SK-N-MC (cell line): ENCODE measurements around the gene CLMP.

Source experiments
- DNase-seq: peaks from one replicate; pipeline ENCODE4 v3.0.0-alpha.2; 2011; ENCODE audit warnings: low read depth, low spot score
- H3K27ac ChIP-seq: fragments of 200-600 bp; sonication (generic); 2 replicates; pipeline ENCODE4 v1.5.1; 2016; ENCODE audit warnings: mixed run types
- H3K36me3 ChIP-seq: fragments of 200-600 bp; sonication (generic); 2 replicates; pipeline ENCODE4 v1.6.1; 2017; ENCODE audit warnings: antibody characterized with exemption, low read length, mixed read lengths; ENCODE audit not compliant: insufficient read depth
- H3K4me3 ChIP-seq: fragments of 200-600 bp; sonication (generic); 2 replicates; pipeline ENCODE4 v1.5.1; 2016
- H3K9ac ChIP-seq: fragments of 200-600 bp; sonication (generic); 2 replicates; pipeline ENCODE4 v1.8.0; 2017; ENCODE audit warnings: mixed run types, mixed read lengths; ENCODE audit not compliant: insufficient read length
- H3K9me3 ChIP-seq: fragments of 200-600 bp; sonication (generic); 2 replicates; pipeline ENCODE4 v1.6.1; 2017; ENCODE audit warnings: low read depth, mild to moderate bottlenecking, antibody characterized with exemption, low read length, moderate library complexity, mixed read lengths
- EZH2 ChIP-seq: fragments of 200-600 bp; sonication (generic); IDR thresholded peaks from one replicate; pipeline ENCODE4 v1.6.1; 2017; ENCODE audit warnings: antibody characterized with exemption
- FOXP2 ChIP-seq: optimal IDR thresholded peaks from 2 replicates; pipeline ENCODE3; 2011; ENCODE audit warnings: mild to moderate bottlenecking, moderate library complexity; ENCODE audit not compliant: insufficient read depth; ENCODE audit errors: extremely low read length, control extremely low read depth
- POLR2AphosphoS5 ChIP-seq: IDR thresholded peaks from 2 replicates; pipeline ENCODE4 v1.6.1; 2012; ENCODE audit warnings: mild to moderate bottlenecking, low read depth, low read length, borderline replicate concordance

CLMP gene

DNA sequence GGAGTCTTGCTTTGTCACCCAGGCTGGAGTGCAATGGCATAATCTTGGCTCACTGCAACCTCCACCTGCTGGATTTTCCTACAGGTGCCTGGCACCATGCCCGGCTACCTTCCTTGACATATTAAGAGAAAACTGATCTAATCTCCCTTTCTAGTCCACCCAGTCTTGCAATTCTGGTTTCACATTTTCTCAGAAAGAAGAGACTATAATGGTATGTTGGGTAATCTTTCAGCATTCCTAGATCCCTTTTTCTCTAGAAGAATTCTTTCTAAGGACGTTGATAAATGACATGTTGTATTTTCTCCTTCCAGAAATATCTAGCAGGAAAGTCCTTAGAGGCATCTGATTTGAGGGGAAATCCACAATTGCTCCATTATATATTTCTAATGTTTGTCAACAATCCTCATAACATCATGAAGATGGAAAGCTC lies 122.7 kb downstream of the CLMP start:
- TF ChIP-seq FOXP2 (no peak), EZH2 (no peak), POLR2AphosphoS5 (no peak)
- Histone ChIP-seq H3K4me3 (no peak overlapping the region), H3K9ac (no peak overlapping the region), H3K36me3 (peaks cover 42% of the 10 kb centered on the region), H3K27ac (no peak overlapping the region), H3K9me3 (no peaks in the 10 kb centered on the region)
- DNase-seq: no peak

GRCh38 chr11:123069908-123070821 lies 124.9 kb downstream of the CLMP start:
- Histone ChIP-seq H3K9me3 (no peaks in the 10 kb centered on the region), H3K4me3 (no peak overlapping the region), H3K9ac (peak overlapping the region; percentile 38), H3K36me3 (peaks cover 33% of the 10 kb centered on the region), H3K27ac (peak overlapping the region; percentile 69)
- TF ChIP-seq POLR2AphosphoS5: no peak
- TF ChIP-seq EZH2: no peak
- TF ChIP-seq FOXP2: no peak
- DNase-seq: no peak

- H3K9me3 ChIP-seq: no peaks in the 10 kb centered on the region
- peak overlapping the region; percentile 99 for H3K27ac ChIP-seq
- peak overlapping the region; percentile 77 for H3K9ac ChIP-seq
- peak; percentile 29; the same call in 1 of the 2 replicates for TF ChIP-seq POLR2AphosphoS5
- TF ChIP-seq EZH2: no peak
- TF ChIP-seq FOXP2: no peak
- H3K36me3 ChIP-seq: peaks cover 17% of the 10 kb centered on the region
- no peak for DNase-seq
- H3K4me3 ChIP-seq: no peak overlapping the region
Measured at GRCh38 chr11:123065621-123066020, 129.4 kb downstream of the CLMP start.

DNA sequence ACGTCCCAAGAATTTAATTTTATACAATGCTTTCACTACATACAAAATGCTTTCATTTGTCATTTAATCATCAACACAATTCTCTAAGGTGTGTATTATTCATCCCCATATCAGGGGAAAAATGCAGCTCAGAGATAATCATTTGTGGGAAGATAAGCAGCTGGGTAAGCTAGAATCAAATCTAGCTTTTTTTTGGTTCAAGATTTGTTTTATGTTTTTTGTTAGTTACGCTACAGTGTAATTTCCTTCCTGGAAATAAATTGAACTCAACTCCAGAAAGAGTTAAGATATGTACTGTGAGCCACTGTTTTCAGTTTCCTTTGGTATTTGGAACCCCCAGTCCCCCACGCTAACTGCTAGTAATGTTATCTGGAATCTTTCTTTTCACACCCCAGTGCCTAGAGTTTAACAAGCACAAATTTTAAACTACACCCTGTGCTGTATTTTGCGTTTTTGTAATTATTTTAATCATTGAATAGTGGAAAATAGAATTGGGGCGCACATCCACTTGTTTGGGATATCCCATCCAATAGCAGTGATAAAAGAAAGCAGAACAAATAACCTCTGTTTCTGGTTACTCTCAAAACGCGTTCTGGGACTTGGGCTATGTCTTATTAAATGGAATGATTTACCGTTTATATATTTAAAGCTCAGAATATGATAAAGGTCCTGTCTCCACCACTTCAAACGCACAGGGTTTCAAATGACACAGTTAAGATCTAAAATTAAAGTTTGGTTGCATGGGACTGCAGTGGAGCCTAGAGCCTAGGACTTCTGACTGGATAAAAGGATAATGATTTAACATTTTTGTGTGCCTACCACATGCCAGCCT lies 131.0 kb downstream of the CLMP start:
- Histone ChIP-seq H3K27ac (peak overlapping the region; percentile 99), H3K9ac (peak overlapping the region; percentile 100), H3K4me3 (peak overlapping the region; percentile 100), H3K9me3 (no peaks in the 10 kb centered on the region), H3K36me3 (peaks cover 28% of the 10 kb centered on the region)
- DNase-seq: no peak
- TF ChIP-seq POLR2AphosphoS5: no peak; the same call in 1 of the 2 replicates
- no peak for TF ChIP-seq EZH2
- TF ChIP-seq FOXP2: no peak

- peaks cover 37% of the 10 kb centered on the region for H3K36me3 ChIP-seq
Measured at GRCh38 chr11:123062892-123063825, 131.9 kb downstream of the CLMP start.

GRCh38 chr11:123062158-123062891 lies 132.7 kb downstream of the CLMP start:
- DNase-seq: peak; percentile 93

More at GRCh38 chr11:123062892-123063825, 131.9 kb downstream of the CLMP start:
- no peak for TF ChIP-seq EZH2
- Histone ChIP-seq H3K9me3 (no peaks in the 10 kb centered on the region), H3K4me3 (peak overlapping the region; percentile 100), H3K27ac (peak overlapping the region; percentile 99), H3K9ac (peak overlapping the region; percentile 100)
- DNase-seq: no peak

More at GRCh38 chr11:123062158-123062891, 132.7 kb downstream of the CLMP start:
- Histone ChIP-seq H3K27ac (peak overlapping the region; percentile 99), H3K4me3 (peak overlapping the region; percentile 100), H3K36me3 (peaks cover 45% of the 10 kb centered on the region), H3K9me3 (no peaks in the 10 kb centered on the region), H3K9ac (peak overlapping the region; percentile 100)
- peak; percentile 52; the same call in 1 of the 2 replicates for TF ChIP-seq POLR2AphosphoS5
- peak; percentile 71 for TF ChIP-seq FOXP2
- no peak for TF ChIP-seq EZH2
